IMR-90 (cell line): ENCODE results near the gene LRP1B. TPM values are rescaled to one million over a fixed set of nuclear protein-coding genes. Genes with fewer than 3 reads are reported as not detected.

Source experiments
- ATAC-seq: fragments of 200-7000 bp; cut with Tn5 transposase; 2 replicates; pipeline ENCODE4 v1.9.1; 2020; ENCODE audit warnings: low read depth, mild to moderate bottlenecking, moderate library complexity
- BruUV-seq: library from RNA; stranded (reverse); fragments of 400-500 nt; replicated peaks from 2 replicates; lab custom pipeline; 2021; lab: Mats Ljungman, UMichigan
- CTCF ChIA-PET: fragments of 300-600 bp; formaldehyde crosslinking; extraction: SDS; loops from one replicate; lab custom pipeline; 2021; ENCODE audit warnings: antibody characterized with exemption; lab: Yijun Ruan, JAX
- POLR2A ChIA-PET: fragments of 300-600 bp; sonication (Branson Sonifier 250); formaldehyde crosslinking; loops from one replicate; lab custom pipeline; 2022; ENCODE audit warnings: antibody characterized with exemption; ENCODE audit not compliant: unreplicated experiment; lab: Charles Lee
- DNase-seq: peaks from one replicate; pipeline ENCODE4 v3.0.0; 2013
- H2AFZ ChIP-seq: replicated peaks from 2 replicates; pipeline ENCODE3; 2013; ENCODE audit warnings: low read length, mild to moderate bottlenecking; ENCODE audit not compliant: poor library complexity
- H2AK5ac ChIP-seq: 2 replicates; pipeline ENCODE4 v1.6.1; 2013; ENCODE audit warnings: low read depth, low read length, inconsistent platforms
- H2AK9ac ChIP-seq: replicated peaks from 2 replicates; pipeline ENCODE3; 2013; ENCODE audit warnings: mild to moderate bottlenecking, low read depth, low read length, moderate library complexity; ENCODE audit not compliant: poor library complexity
- H2BK120ac ChIP-seq: 2 replicates; pipeline ENCODE4 v1.6.1; 2013; ENCODE audit warnings: low read depth, low read length, inconsistent platforms
- H2BK15ac ChIP-seq: 3 replicates; pipeline ENCODE4 v1.6.1; 2013; ENCODE audit warnings: low read depth, low read length, inconsistent platforms
- H2BK20ac ChIP-seq: 2 replicates; pipeline ENCODE4 v1.6.1; 2013; ENCODE audit warnings: low read depth, mild to moderate bottlenecking, inconsistent platforms, low read length, moderate library complexity
- H2BK5ac ChIP-seq: 2 replicates; pipeline ENCODE4 v1.6.1; 2013; ENCODE audit warnings: mild to moderate bottlenecking, low read depth, low read length, inconsistent platforms; ENCODE audit not compliant: poor library complexity, severe bottlenecking
- H3K14ac ChIP-seq: replicated peaks from 2 replicates; pipeline ENCODE4 v1.6.1; 2013; ENCODE audit warnings: low read depth, low read length, inconsistent platforms
- H3K18ac ChIP-seq: 2 replicates; pipeline ENCODE4 v1.6.1; 2013; ENCODE audit warnings: low read depth, low read length, control low read depth
- H3K23ac ChIP-seq: 2 replicates; pipeline ENCODE4 v1.6.1; 2013; ENCODE audit warnings: low read depth, low read length, inconsistent platforms
- H3K27ac ChIP-seq: 2 replicates; pipeline ENCODE4 v1.5.1; 2013; ENCODE audit warnings: mild to moderate bottlenecking, control low read depth, low read length; ENCODE audit not compliant: insufficient read depth
- H3K27me3 ChIP-seq: 2 replicates; pipeline ENCODE4 v1.6.1; 2013; ENCODE audit warnings: low read length; ENCODE audit not compliant: control insufficient read depth, insufficient read depth
- H3K36me3 ChIP-seq: 2 replicates; pipeline ENCODE4 v1.6.1; 2013; ENCODE audit warnings: low read length, mixed read lengths; ENCODE audit not compliant: control insufficient read depth, insufficient read depth
- H3K4ac ChIP-seq: 2 replicates; pipeline ENCODE4 v1.6.1; 2013; ENCODE audit warnings: low read depth, low read length, inconsistent platforms
- H3K4me1 ChIP-seq: 2 replicates; pipeline ENCODE4 v1.6.1; 2013; ENCODE audit warnings: low read length, mixed read lengths; ENCODE audit not compliant: control insufficient read depth, insufficient read depth
- H3K4me2 ChIP-seq: 2 replicates; pipeline ENCODE4 v1.6.1; 2013; ENCODE audit warnings: low read depth, mild to moderate bottlenecking, control low read depth, low read length, moderate library complexity
- H3K4me3 ChIP-seq: 2 replicates; pipeline ENCODE4 v1.5.1; 2013; ENCODE audit warnings: low read depth, mild to moderate bottlenecking, control low read depth, low read length, moderate library complexity; ENCODE audit not compliant: insufficient read depth
- H3K56ac ChIP-seq: 2 replicates; pipeline ENCODE4 v1.6.1; 2013; ENCODE audit warnings: low read length, inconsistent platforms; ENCODE audit not compliant: insufficient read depth; ENCODE audit errors: extremely low read depth
- H3K79me1 ChIP-seq, 2 experiments: 2 replicates each; pipeline ENCODE4 v1.6.1; 2013; ENCODE audit warnings: low read length in 2 of 2, inconsistent platforms in 1 of 2, low read depth in 1 of 2
- H3K9ac ChIP-seq: 2 replicates; pipeline ENCODE4 v1.6.1; 2013; ENCODE audit warnings: low read depth, low read length, control low read depth
- H3K9me1 ChIP-seq: 2 replicates; pipeline ENCODE4 v1.6.1; 2013; ENCODE audit warnings: low read length, inconsistent platforms; ENCODE audit not compliant: insufficient read depth
- H3K9me3 ChIP-seq: 2 replicates; pipeline ENCODE4 v1.6.1; 2013; ENCODE audit warnings: low read length; ENCODE audit not compliant: control insufficient read depth, insufficient read depth
- H4K20me1 ChIP-seq: 2 replicates; pipeline ENCODE4 v1.6.1; 2013; ENCODE audit warnings: low read length, inconsistent platforms; ENCODE audit not compliant: insufficient read depth
- H4K5ac ChIP-seq: 2 replicates; pipeline ENCODE4 v1.6.1; 2013; ENCODE audit warnings: mild to moderate bottlenecking, low read depth, low read length, control low read depth
- H4K8ac ChIP-seq, 2 experiments: 2 replicates each; pipeline ENCODE4 v1.6.1; 2013; ENCODE audit warnings: low read depth in 2 of 2, low read length in 2 of 2, control low read depth in 1 of 2, inconsistent platforms in 1 of 2
- H4K91ac ChIP-seq: 2 replicates; pipeline ENCODE4 v1.6.1; 2013; ENCODE audit warnings: low read depth, low read length, inconsistent platforms; ENCODE audit not compliant: insufficient read depth
- BHLHE40 ChIP-seq: fragments of 150-350 bp; IDR thresholded peaks from 2 replicates; pipeline ENCODE4 v1.6.1; 2016; ENCODE audit warnings: mild to moderate bottlenecking, low read depth, low read length
- CEBPB ChIP-seq: IDR thresholded peaks from 2 replicates; pipeline ENCODE4 v1.6.1; 2012; ENCODE audit warnings: low read depth, low read length, improper control_type of control experiment
- FOS ChIP-seq: fragments of 150-350 bp; IDR thresholded peaks from 2 replicates; pipeline ENCODE4 v1.6.1; 2016; ENCODE audit warnings: low read depth, low read length
- WGBS, 2 experiments: methylation state at CpG; one replicate each; pipeline versions ENCODE4 v1.1.5 to v1.1.7; 2013; ENCODE audit warnings: missing lambda C conversion rate in 2 of 2; ENCODE audit not compliant: insufficient read length in 1 of 2; ENCODE audit errors: extremely low coverage in 2 of 2; 5-methylcytosine and 5-hydroxymethylcytosine counted together
- dilution Hi-C: fragments of 300-500 bp; cut with HindIII; formaldehyde crosslinking; loops from one replicate; pipeline ENCODE4 v1.14.3; 2018; ENCODE audit warnings: low sequenced_read_pairs; ENCODE audit not compliant: unreplicated experiment
- in situ Hi-C: fragments of 300-500 bp; cut with MboI; formaldehyde crosslinking; loops from 3 replicates; pipeline ENCODE4 v1.14.3; 2019; ENCODE audit warnings: low sequenced_read_pairs, inconsistent platforms, mixed read lengths
- intact Hi-C: fragments of 100-400 bp; cut with micrococcal nuclease; formaldehyde crosslinking; loops from 2 replicates; pipeline ENCODE4 v1.10.0; 2022
- polyA plus RNA-seq, 3 experiments: library from polyadenylated mRNA; depleted of rRNA; stranded (reverse); fragments of >200 nt; gene quantifications; 2 replicates each; pipeline ENCODE4 v1.2.3, GENCODE V29; 2012; ENCODE audit warnings: low replicate concordance in 1 of 3
- total RNA-seq: library from RNA; depleted of rRNA; stranded (reverse); fragments of >200 nt; gene quantifications from 2 replicates; pipeline ENCODE4 v1.2.3, GENCODE V29; 2012

Gene LRP1B
- total and polyA plus RNA-seq, 2 of the 4 experiments (the other 2 are of a cell fraction): under 0.01 to 0.02 TPM

DNA sequence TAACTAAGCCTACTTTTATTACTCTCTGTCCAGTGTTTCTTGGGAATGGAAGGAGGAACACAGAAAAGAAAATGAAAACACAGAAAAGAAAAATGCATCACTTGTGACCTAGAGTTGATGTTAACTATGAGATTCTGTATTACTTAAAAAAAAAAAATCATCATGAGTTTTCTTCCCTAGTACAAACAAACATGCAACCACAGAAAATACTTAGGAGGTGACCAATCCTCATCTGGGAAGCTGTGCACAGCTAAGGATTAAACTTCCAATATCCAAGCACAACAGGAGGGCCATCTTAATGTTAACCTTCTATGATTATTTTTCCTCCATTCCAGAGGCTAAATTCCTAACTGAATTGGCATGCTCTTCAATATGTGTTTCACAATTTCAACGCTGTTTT, 1140.4 kb downstream of the LRP1B start:
- H3K27me3 ChIP-seq: no peaks in the 10 kb centered on the region
- H3K18ac ChIP-seq: peak overlapping the region; percentile 27; the same call in 1 of the 2 replicates
- H3K9ac ChIP-seq: no peak overlapping the region
- no peak overlapping the region for H3K4me3 ChIP-seq
- H3K79me1 ChIP-seq: 0 out of 4 replicates have a peak, but pooled peaks cover 0 to 3% of the 10 kb centered on the region in 2 experiments
- POLR2A ChIA-PET: interaction anchor here (0.6 kb wide), 1 partner anchor 494 kb away, joined by 3 read pairs; no protein-coding TSS in a partner anchor
- CTCF ChIA-PET: interaction anchor here (1.0 kb wide), 1 partner anchor 26 kb away, joined by 8 read pairs; no protein-coding TSS in a partner anchor
- no peaks in the 10 kb centered on the region for H3K36me3 ChIP-seq
- no TSS peak for BruUV-seq
- no peak overlapping the region for H3K23ac ChIP-seq
- peak overlapping the region; percentile 44; the same call in 1 of the 2 replicates for H3K4me2 ChIP-seq
- H3K9me3 ChIP-seq: no peaks in the 10 kb centered on the region
- intact Hi-C loops (loop anchor here (2.0 kb wide), 1 partner anchor 110 kb away; no protein-coding TSS in a partner anchor), dilution Hi-C loops (no loop called here), in situ Hi-C loops (no loop called here)
- H2BK5ac ChIP-seq: peak overlapping the region; percentile 91
- WGBS, 2 experiments: no CpG with 5 or more reads among the region's 1 CpG
- peak overlapping the region; percentile 85; the same call in 1 of the 2 replicates for H3K27ac ChIP-seq
- H4K5ac ChIP-seq: no peak overlapping the region
- H2AK9ac ChIP-seq: no peak overlapping the region
- no peak overlapping the region for H2BK15ac ChIP-seq
- H4K8ac ChIP-seq: peak overlapping the region in 1 of 2 experiments; percentile 20; a peak in 1 of 4 replicates
- ATAC-seq (peak; percentile 97), DNase-seq (peak; percentile 94)
- peaks cover 2% of the 10 kb centered on the region for H3K4me1 ChIP-seq
- H4K91ac ChIP-seq: no peak overlapping the region
- peak; percentile 57; the same call in 1 of the 2 replicates for TF ChIP-seq CEBPB
- peak; percentile 66 for TF ChIP-seq FOS
- TF ChIP-seq BHLHE40: no peak
- H3K9me1 ChIP-seq: peaks cover 3% of the 10 kb centered on the region
- no peaks in the 10 kb centered on the region for H4K20me1 ChIP-seq
- no peak overlapping the region for H2AFZ ChIP-seq
- no peak overlapping the region for H3K4ac ChIP-seq
- H2AK5ac ChIP-seq: no peak overlapping the region
- H3K14ac ChIP-seq: no peak overlapping the region
- no peak overlapping the region for H2BK120ac ChIP-seq
- no peak overlapping the region for H2BK20ac ChIP-seq
- H3K56ac ChIP-seq: no peak overlapping the region
